ENCODE data around the gene SEZ6L.

Gene SEZ6L

DNA sequence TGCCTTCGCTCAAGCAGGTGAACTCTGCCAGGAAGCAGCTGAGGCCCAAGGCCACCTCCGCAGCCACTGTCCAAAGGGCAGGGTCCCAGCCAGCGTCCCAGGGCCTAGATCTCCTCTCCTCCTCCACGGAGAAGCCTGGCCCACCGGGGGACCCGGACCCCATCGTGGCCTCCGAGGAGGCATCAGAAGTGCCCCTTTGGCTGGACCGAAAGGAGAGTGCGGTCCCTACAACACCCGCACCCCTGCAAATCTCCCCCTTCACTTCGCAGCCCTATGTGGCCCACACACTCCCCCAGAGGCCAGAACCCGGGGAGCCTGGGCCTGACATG, 123.4 kb downstream of the SEZ6L start:
- DNase-seq (ENCODE audit: low read depth in 4 of 4, low spot score in 1 of 4), result no peak

- DNase-seq (ENCODE audit: low read depth in 4 of 4, low spot score in 1 of 4), result no peak
Measured at GRCh38 chr22:26295563-26296126, 126.4 kb downstream of the SEZ6L start.

DNA sequence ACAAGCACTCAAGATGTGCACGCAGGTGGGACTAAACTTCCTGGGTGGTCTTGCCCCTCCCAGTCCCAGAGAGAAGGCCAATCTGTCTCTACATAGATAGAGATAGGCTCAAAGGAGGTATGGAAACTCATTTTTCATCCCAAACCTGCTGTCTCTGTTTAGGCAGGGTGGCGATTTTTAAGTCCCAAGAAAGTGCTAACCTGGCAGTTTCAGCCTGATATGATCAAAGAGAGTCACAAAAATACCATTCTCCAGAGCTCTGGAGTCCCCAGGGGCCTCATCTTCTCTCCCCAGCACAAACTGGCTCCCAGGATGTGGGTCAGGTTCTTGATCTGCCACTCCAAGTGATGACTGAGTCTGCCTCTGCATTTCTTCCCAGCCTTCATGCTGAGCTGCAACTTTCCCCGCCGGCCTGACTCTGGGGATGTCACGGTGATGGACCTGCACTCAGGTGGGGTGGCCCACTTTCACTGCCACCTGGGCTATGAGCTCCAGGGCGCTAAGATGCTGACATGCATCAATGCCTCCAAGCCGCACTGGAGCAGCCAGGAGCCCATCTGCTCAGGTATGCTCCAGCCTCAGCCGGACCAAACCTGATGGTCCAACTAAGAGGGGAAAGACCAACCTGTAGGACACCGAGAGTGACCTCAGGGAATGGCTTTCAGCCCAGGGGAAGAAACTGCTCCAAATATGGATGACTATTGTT, 129.5 kb downstream of the SEZ6L start:
- DNase-seq (ENCODE audit: low read depth in 4 of 4, low spot score in 1 of 4), result no peak

DNA sequence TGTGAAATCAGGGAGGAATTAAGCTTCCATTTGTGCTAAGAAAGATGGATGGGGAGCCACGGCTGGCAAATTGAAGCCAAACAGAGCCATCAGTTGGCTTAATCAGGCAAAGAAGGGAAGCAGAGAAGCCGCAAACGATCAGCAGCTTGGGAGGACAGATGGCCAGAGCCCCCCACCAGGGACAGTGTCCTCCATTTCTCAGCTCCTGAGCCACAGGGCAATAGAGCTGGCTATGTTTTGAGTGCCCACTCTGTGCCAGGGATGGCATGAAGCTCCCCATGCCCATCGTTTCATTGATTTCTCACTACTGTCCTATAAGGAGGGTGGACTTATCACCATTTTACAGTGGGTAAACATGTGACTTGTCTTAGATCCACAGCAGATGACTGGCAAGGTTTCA, 133.5 kb downstream of the SEZ6L start:
- DNase-seq (ENCODE audit: low read depth in 4 of 4, low spot score in 1 of 4), result no peak

DNA sequence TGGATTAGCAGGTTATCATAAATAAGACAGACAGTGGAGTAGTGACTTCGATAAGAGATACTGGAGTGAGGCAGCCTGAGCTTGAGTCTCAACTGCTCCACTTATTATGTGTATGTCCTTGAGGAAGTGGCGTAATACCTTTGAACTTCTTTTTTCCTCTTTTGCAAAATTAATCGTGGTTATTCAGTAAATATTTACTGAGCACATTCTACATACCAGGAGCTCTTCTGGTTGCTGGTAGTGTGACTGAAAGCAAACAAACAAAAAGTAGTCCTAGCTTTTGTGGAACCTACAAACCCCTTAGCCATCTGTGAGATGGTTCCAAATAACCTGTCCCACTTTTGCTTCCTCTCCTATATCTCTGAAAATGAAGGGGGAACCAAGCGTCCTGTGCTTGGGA, 134.2 kb downstream of the SEZ6L start:
- no peak for DNase-seq (ENCODE audit: low read depth in 4 of 4, low spot score in 1 of 4)

GRCh38 chr22:26304730-26305129, 135.5 kb downstream of the SEZ6L start:
- no peak for DNase-seq (ENCODE audit: low read depth in 4 of 4, low spot score in 1 of 4)

- DNase-seq (ENCODE audit: low read depth in 4 of 4, low spot score in 1 of 4), result no peak
Measured at GRCh38 chr22:26308467-26308866, 139.2 kb downstream of the SEZ6L start.

- DNase-seq (ENCODE audit: low read depth in 4 of 4, low spot score in 1 of 4), result no peak
Measured at GRCh38 chr22:26310616-26311015, 141.4 kb downstream of the SEZ6L start.

- no peak for DNase-seq (ENCODE audit: low read depth in 4 of 4, low spot score in 1 of 4)
Measured at GRCh38 chr22:26313291-26313690, 144.0 kb downstream of the SEZ6L start.

DNA sequence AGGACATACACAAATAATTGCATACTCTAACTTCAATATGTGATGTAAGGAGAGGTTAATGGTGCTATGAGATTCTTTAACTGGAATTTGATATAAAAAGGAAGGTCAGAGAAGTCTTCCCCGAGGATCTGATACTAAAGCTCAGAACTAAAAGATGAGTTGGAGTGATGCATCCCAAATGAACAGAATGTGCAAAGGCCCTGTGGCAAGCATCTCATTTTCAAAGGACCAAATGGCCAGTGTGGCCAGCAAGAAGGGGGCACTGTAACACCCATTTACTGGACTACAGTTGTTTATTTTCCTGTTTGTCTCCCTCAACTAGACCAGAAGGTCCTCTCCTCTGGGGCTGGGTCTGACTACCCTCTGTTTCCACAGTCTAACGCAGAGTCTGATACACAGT, 144.9 kb downstream of the SEZ6L start:
- DNase-seq (ENCODE audit: low read depth in 4 of 4, low spot score in 1 of 4), result no peak

- DNase-seq (ENCODE audit: low read depth in 4 of 4, low spot score in 1 of 4), result no peak
Measured at GRCh38 chr22:26314656-26315055, 145.4 kb downstream of the SEZ6L start.

GRCh38 chr22:26316732-26317285, 147.5 kb downstream of the SEZ6L start:
- DNase-seq (ENCODE audit: low read depth in 4 of 4, low spot score in 1 of 4), result no peak

DNA sequence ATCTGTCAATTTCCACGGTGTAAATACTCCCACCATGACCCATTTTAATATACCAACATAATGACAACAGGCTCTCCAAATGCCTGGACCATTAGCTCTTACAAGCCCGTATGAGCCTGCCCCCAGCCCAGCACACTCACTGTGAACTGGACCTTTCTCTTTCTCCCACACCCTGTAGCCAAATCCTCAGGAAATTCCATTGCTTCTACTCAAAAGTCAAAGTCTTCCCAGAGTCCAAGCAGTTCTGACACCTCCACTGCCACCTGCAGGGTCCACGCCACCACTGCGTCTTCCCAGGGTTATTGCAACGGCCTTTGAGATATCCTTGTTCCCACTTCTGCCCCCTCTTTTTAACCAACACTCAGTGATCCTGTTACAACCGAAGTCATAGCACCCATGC, 149.7 kb downstream of the SEZ6L start:
- no peak for DNase-seq (ENCODE audit: low read depth in 4 of 4, low spot score in 1 of 4)

- DNase-seq (ENCODE audit: low read depth in 4 of 4, low spot score in 1 of 4), result no peak
Measured at GRCh38 chr22:26320447-26320846, 151.2 kb downstream of the SEZ6L start.

GRCh38 chr22:26321469-26321913, 152.2 kb downstream of the SEZ6L start:
- no peak for DNase-seq (ENCODE audit: low read depth in 4 of 4, low spot score in 1 of 4)

- no peak for DNase-seq (ENCODE audit: low read depth in 4 of 4, low spot score in 1 of 4)
Measured at GRCh38 chr22:26322179-26322905, 153.1 kb downstream of the SEZ6L start.

DNA sequence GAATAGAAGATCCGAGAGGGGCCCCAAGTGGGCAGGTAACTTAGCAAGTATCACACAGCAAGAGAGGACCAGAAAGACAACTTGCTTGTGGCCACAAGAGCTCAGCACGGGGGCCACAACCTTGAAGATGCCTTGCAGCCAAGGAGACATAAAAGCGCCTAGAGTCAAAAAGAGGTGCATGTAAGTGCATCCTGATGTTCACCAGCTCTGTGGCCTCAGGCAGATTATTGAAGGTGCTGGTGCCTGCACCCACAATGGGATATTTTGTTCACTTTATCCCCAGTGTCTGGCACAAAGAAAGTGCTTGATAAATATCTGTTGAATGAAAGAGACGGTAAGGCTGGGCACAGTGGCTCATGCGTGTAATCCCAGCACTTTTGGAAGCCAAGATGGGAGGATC, 153.8 kb downstream of the SEZ6L start:
- DNase-seq (ENCODE audit: low read depth in 4 of 4, low spot score in 1 of 4), result no peak

DNA sequence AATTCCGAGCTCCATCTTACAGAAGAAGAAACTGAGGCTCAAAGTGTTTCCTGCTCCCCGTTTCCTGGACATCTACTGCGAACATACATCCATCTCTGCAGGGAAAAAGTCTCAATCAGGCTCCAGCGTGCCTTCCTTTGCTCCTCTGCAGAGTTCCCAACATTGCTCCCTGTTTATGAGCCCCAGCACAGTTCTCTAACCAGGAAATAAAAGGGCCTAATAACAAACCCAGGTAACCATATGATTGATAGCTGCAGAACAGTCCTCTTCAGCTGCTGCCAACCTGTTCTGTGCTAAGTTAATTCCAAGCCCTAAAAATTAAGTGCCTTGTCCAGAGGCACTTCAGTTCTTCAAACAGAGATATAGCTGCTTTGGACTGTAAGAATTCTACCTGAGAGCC, 154.9 kb downstream of the SEZ6L start:
- DNase-seq (ENCODE audit: low read depth in 4 of 4, low spot score in 1 of 4), result no peak

- no peak for DNase-seq (ENCODE audit: low read depth in 4 of 4, low spot score in 1 of 4)
Measured at GRCh38 chr22:26325641-26326040, 156.4 kb downstream of the SEZ6L start.

GRCh38 chr22:26326803-26327202, 157.5 kb downstream of the SEZ6L start:
- no peak for DNase-seq (ENCODE audit: low read depth in 4 of 4, low spot score in 1 of 4)

- no peak for DNase-seq (ENCODE audit: low read depth in 4 of 4, low spot score in 1 of 4)
Measured at GRCh38 chr22:26327306-26327705, 158.0 kb downstream of the SEZ6L start.

- DNase-seq (ENCODE audit: low read depth in 4 of 4, low spot score in 1 of 4), result no peak
Measured at GRCh38 chr22:26328221-26328620, 159.0 kb downstream of the SEZ6L start.
